HG02840 (cell line): ENCODE data around the gene AMDHD2.

Experiments
- ATAC-seq: cut with Tn5 transposase; IDR thresholded peaks from one replicate; pipeline ENCODE4 v1.9.1; 2021; ENCODE audit warnings: mild to moderate bottlenecking, moderate library complexity, moderate number of reproducible peaks; ENCODE audit not compliant: unreplicated experiment, low FRiP score

Gene AMDHD2

GRCh38 chr16:2515180-2515851 lies 4.9 kb upstream of the AMDHD2 start:
- ATAC-seq = no peak

GRCh38 chr16:2516391-2517240 lies 3.6 kb upstream of the AMDHD2 start:
- ATAC-seq = no peak

GRCh38 chr16:2517954-2518605 lies 2.1 kb upstream of the AMDHD2 start:
- ATAC-seq = no peak

- no peak for ATAC-seq
Observed at GRCh38 chr16:2518823-2519710, 1.1 kb upstream of the AMDHD2 start.

- no peak for ATAC-seq
Observed at GRCh38 chr16:2519711-2520080, 475 bp upstream of the AMDHD2 start.

DNA sequence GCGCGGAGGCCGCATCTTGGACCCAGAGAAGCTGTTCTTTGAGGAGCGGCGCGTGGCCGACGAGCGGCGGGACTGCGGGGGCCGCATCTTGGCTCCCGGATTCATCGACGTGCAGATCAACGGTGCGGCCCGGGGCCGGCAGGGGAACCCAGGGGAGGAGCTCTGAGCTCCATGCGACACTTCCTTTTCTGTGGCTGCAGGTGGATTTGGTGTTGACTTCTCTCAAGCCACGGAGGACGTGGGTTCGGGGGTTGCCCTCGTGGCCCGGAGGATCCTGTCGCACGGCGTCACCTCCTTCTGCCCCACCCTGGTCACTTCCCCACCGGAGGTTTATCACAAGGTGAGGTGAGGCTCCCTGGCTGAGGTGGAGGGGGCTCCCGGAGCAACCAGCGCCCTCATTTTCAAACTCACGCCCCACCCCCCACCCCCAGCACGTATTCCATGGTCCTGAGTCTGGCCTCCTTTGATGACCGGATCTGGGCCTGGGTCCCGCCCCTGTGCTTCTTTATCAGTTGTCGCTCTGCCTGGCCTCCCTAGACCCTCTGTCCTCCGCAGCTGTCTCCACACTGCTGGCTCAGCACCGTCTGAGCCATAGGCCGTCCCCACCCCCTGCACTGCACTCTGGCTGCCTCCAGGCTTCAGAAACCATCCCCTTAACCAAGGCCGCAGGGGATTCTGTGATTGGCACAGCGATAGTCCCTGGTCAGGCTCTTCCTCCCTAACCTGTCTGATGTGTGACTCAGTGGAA lies 787 bp downstream of the AMDHD2 start:
- peak; percentile 18 for ATAC-seq

DNA sequence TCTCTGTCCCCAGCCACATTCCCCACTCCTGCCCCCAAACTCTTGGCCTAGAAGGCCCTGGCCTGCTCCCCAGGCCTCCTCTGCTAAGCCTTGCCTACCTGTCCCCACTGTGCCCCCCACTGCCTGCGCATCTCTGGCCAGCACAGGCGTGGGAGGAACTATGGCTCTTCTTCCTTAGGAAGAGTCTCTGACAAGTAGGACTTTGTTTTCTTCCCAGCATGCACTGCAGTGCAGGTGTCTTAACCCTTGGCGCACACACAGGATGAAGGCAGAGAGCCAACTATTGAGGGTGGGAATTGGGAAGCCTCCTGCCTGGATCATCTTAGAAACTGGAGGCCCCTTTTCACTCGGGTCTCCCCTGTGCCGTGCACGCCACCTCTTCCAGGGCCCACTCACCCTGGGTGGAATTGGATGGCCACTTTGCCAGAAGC lies 3.6 kb downstream of the AMDHD2 start:
- no peak for ATAC-seq

DNA sequence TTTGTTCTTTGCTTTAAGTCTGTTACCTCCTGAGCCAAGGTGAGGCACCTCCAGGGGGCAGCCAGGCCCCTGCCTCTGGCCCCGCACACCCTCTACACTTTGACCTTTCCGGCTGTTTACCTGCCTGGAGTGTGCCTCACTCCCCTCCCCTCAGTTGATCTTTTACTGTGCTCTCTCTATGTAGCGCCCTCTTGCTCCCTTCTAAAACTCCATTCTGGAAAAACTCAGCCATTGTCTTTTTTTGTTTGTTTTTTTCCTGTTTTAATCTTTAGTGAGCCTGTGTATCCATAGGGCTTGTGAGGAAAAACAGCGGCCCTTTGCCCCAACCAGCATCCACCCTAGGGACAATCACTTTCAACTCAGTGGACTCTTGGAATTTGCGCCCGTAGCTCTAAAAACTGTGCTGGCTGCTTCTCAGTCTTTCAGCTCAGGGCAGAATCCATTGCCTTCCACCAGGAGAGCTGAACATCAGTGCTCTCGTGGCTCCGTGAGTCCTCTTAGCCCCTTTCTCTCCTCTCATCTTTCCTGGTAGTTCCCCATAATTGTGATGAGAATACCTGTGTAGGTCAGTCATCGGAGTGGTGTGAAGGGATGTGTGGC lies 4.3 kb downstream of the AMDHD2 start:
- no peak for ATAC-seq

- ATAC-seq = no peak
Observed at GRCh38 chr16:2526135-2526534, 6.0 kb downstream of the AMDHD2 start.

GRCh38 chr16:2527071-2527783 lies 7.1 kb downstream of the AMDHD2 start:
- no peak for ATAC-seq

- ATAC-seq = no peak
Observed at GRCh38 chr16:2527784-2528100, 7.6 kb downstream of the AMDHD2 start.

- no peak for ATAC-seq
Observed at GRCh38 chr16:2528161-2529060, 8.2 kb downstream of the AMDHD2 start.

GRCh38 chr16:2529061-2529931 lies 9.1 kb downstream of the AMDHD2 start:
- no peak for ATAC-seq

- ATAC-seq = no peak
Observed at GRCh38 chr16:2529961-2530628, 9.9 kb downstream of the AMDHD2 start.

GRCh38 chr16:2530629-2531318 lies 10.6 kb downstream of the AMDHD2 start:
- no peak for ATAC-seq

GRCh38 chr16:2531371-2531695 lies 11.2 kb downstream of the AMDHD2 start, which contains the start of gene CEMP1:
TSS of gene CEMP1 (minus strand) at chr16:2531408. CDS start at chr16:2531073, 335 bp downstream.
- no peak for ATAC-seq
